BE2C (cell line): ENCODE results near the gene NUDT13. TPM values are rescaled to one million over a fixed set of nuclear protein-coding genes. Genes with fewer than 3 reads are reported as not detected.
A peak's percentile ranks its signal among the peaks of the same experiment; 100 is the strongest.

ENCODE experiments used
- DNase-seq: peaks from one replicate; pipeline ENCODE4 v3.0.0-alpha.2; 2020
- H3K27me3 ChIP-seq: fragments of 250-450 bp; sonication (Bioruptor Pico); 2 replicates; pipeline ENCODE4 v1.5.1; 2020; ENCODE audit warnings: mild to moderate bottlenecking
- H3K36me3 ChIP-seq: fragments of 250-450 bp; sonication (Bioruptor Pico); 2 replicates; pipeline ENCODE4 v1.5.1; 2020; ENCODE audit warnings: mild to moderate bottlenecking
- H3K4me1 ChIP-seq: fragments of 250-450 bp; sonication (Bioruptor Pico); 2 replicates; pipeline ENCODE4 v1.5.1; 2020
- H3K4me3 ChIP-seq: 2 replicates; pipeline ENCODE4 v1.5.1; 2011; ENCODE audit warnings: low read depth, low read length
- H3K9me3 ChIP-seq: fragments of 250-450 bp; sonication (Bioruptor Pico); 2 replicates; pipeline ENCODE4 v1.5.1; 2020
- CTCF ChIP-seq: IDR thresholded peaks from 2 replicates; pipeline ENCODE4 v1.5.1; 2012; ENCODE audit warnings: mild to moderate bottlenecking, low read depth, low read length
- polyA plus RNA-seq: library from polyadenylated mRNA; unstranded; fragments of >200 nt; gene quantifications from one replicate; pipeline ENCODE4 v1.2.1, GENCODE V29; 2012; ENCODE audit warnings: low read depth, missing spikeins; ENCODE audit not compliant: insufficient read length, insufficient read depth

The NUDT13 gene
- 1.7 TPM for polyA plus RNA-seq

- Histone ChIP-seq H3K36me3 (no peaks in the 10 kb centered on the region), H3K4me3 (peak within 1 kb of the TSS; percentile 72)
- DNase-seq = peak; percentile 67
Measured at GRCh38 chr10:73110345-73110849, at the start of gene NUDT13. Gene NUDT13 (plus strand): TSS chr10:73110455. CDS start chr10:73114366, 3,911 bp downstream.

GRCh38 chr10:73060738-73061635 is 49.3 kb upstream of the NUDT13 start:
- H3K4me3 ChIP-seq = no peak overlapping the region
- no peaks in the 10 kb centered on the region for H3K27me3 ChIP-seq
- H3K9me3 ChIP-seq = no peaks in the 10 kb centered on the region
- H3K4me1 ChIP-seq = no peaks in the 10 kb centered on the region
- H3K36me3 ChIP-seq = no peaks in the 10 kb centered on the region; the same call in 1 of the 2 replicates
- DNase-seq = no peak
- peak; percentile 48 for TF ChIP-seq CTCF

More at GRCh38 chr10:73110345-73110849, at the start of gene NUDT13:
- Histone ChIP-seq H3K27me3 (no peaks in the 10 kb centered on the region), H3K9me3 (no peaks in the 10 kb centered on the region), H3K4me1 (no peaks in the 10 kb centered on the region)
- TF ChIP-seq CTCF = no peak

- Histone ChIP-seq H3K36me3 (peaks cover 1% of the 10 kb centered on the region; the same call in 1 of the 2 replicates), H3K27me3 (no peaks in the 10 kb centered on the region), H3K4me1 (no peaks in the 10 kb centered on the region), H3K4me3 (no peak overlapping the region), H3K9me3 (no peaks in the 10 kb centered on the region)
- no peak for DNase-seq
- TF ChIP-seq CTCF = no peak
Measured at GRCh38 chr10:73061743-73062142, 48.5 kb upstream of the NUDT13 start.

- Histone ChIP-seq H3K9me3 (no peaks in the 10 kb centered on the region), H3K36me3 (peaks cover 8% of the 10 kb centered on the region), H3K4me1 (no peaks in the 10 kb centered on the region), H3K27me3 (no peaks in the 10 kb centered on the region), H3K4me3 (no peak overlapping the region)
- TF ChIP-seq CTCF = no peak
- no peak for DNase-seq
Measured at GRCh38 chr10:73065441-73065840, 44.8 kb upstream of the NUDT13 start.

- no peak for TF ChIP-seq CTCF
- Histone ChIP-seq H3K27me3 (no peaks in the 10 kb centered on the region), H3K4me3 (no peak overlapping the region), H3K36me3 (peaks cover 7% of the 10 kb centered on the region), H3K9me3 (no peaks in the 10 kb centered on the region), H3K4me1 (no peaks in the 10 kb centered on the region)
- DNase-seq = no peak
Measured at GRCh38 chr10:73073627-73074026, 36.6 kb upstream of the NUDT13 start.

- no peak for DNase-seq
- Histone ChIP-seq H3K36me3 (peaks cover 7% of the 10 kb centered on the region), H3K4me1 (no peaks in the 10 kb centered on the region), H3K9me3 (no peaks in the 10 kb centered on the region), H3K4me3 (no peak overlapping the region), H3K27me3 (no peaks in the 10 kb centered on the region)
- no peak for TF ChIP-seq CTCF
Measured at GRCh38 chr10:73075829-73076228, 34.4 kb upstream of the NUDT13 start.
